GF-D8 (cell line): Measurements from ENCODE around the gene ST3GAL6.

Experiments
- DNase-seq: peaks from one replicate; lab custom pipeline; 2025; lab: John Stamatoyannopoulos, UW

Gene ST3GAL6

GRCh38 chr3:98740324-98740723, 22.8 kb upstream of the ST3GAL6 start:
- DNase-seq = no peak

GRCh38 chr3:98741121-98741716, 21.9 kb upstream of the ST3GAL6 start:
- no peak for DNase-seq

GRCh38 chr3:98743071-98743470, 20.1 kb upstream of the ST3GAL6 start:
- DNase-seq = no peak

- no peak for DNase-seq
Observed at GRCh38 chr3:98744283-98744682, 18.9 kb upstream of the ST3GAL6 start.

GRCh38 chr3:98745718-98746117, 17.4 kb upstream of the ST3GAL6 start:
- no peak for DNase-seq

- no peak for DNase-seq
Observed at GRCh38 chr3:98746122-98746521, 17.0 kb upstream of the ST3GAL6 start.

- no peak for DNase-seq
Observed at GRCh38 chr3:98746882-98747281, 16.3 kb upstream of the ST3GAL6 start.

- no peak for DNase-seq
Observed at GRCh38 chr3:98750276-98750919, 12.7 kb upstream of the ST3GAL6 start.

GRCh38 chr3:98754483-98754882, 8.7 kb upstream of the ST3GAL6 start:
- DNase-seq = no peak

GRCh38 chr3:98755601-98756000, 7.5 kb upstream of the ST3GAL6 start:
- DNase-seq = no peak

GRCh38 chr3:98759629-98760028, 3.5 kb upstream of the ST3GAL6 start:
- DNase-seq = no peak

GRCh38 chr3:98761643-98762229, 1.4 kb upstream of the ST3GAL6 start:
- peak; percentile 75 for DNase-seq

- peak; percentile 26 for DNase-seq
Observed at GRCh38 chr3:98763819-98764418, 779 bp downstream of the ST3GAL6 start.

GRCh38 chr3:98764472-98764884, 1.3 kb downstream of the ST3GAL6 start:
- peak; percentile 87 for DNase-seq

- no peak for DNase-seq
Observed at GRCh38 chr3:98765721-98766120, 2.6 kb downstream of the ST3GAL6 start.

- DNase-seq = no peak
Observed at GRCh38 chr3:98766924-98767323, 3.8 kb downstream of the ST3GAL6 start.

GRCh38 chr3:98768961-98769360, 5.8 kb downstream of the ST3GAL6 start:
- no peak for DNase-seq

- no peak for DNase-seq
Observed at GRCh38 chr3:98769448-98769847, 6.3 kb downstream of the ST3GAL6 start.

GRCh38 chr3:98770261-98771039, 7.3 kb downstream of the ST3GAL6 start:
- DNase-seq = no peak

GRCh38 chr3:98772022-98772421, 8.9 kb downstream of the ST3GAL6 start:
- DNase-seq = no peak

- no peak for DNase-seq
Observed at GRCh38 chr3:98775459-98776139, 12.5 kb downstream of the ST3GAL6 start.

GRCh38 chr3:98776140-98776493, 13.0 kb downstream of the ST3GAL6 start:
- no peak for DNase-seq
